Retina (tissue), 1 donor: ENCODE results near the gene BPIFB6.
A peak's percentile ranks its signal among the peaks of the same experiment; 100 is the strongest.

Experiments used
- DNase-seq: peaks from one replicate; pipeline ENCODE4 v3.0.0-alpha.2; 2016

Gene BPIFB6

DNA sequence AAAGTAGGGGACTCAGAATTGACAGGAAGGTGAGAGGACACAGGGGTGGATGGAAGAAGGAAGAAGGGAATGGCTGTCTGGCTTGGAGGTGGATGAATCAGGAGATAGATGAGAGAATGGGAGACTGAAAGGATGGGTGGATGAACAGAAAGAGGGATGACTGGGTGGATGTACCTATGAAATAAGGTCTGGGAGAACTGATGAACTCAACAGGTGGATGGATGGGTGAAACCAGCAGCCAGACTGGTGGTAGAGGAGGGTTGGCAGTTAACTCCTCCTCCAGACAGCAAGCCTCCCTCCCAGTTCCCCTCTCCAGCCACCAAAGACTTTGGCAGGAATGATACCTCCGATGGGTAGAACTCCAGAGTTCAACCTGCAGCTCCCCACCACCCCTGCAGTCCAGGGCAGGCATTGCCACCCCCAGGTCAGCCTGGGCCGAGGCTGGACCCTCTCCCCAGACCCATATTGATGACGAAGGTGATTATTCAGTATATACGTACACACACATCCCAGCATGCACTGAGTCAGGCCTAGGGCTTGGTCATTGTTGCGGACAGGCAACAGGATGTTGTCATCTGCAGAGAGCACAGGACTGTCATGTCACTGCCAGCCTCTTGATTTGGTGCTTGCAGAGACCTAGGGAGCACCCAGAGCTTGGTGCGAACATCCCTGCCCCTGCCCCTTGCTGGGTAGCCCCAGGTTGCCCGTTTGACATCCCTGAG, 29.2 kb upstream of the BPIFB6 start:
- DNase-seq, result no peak

DNA sequence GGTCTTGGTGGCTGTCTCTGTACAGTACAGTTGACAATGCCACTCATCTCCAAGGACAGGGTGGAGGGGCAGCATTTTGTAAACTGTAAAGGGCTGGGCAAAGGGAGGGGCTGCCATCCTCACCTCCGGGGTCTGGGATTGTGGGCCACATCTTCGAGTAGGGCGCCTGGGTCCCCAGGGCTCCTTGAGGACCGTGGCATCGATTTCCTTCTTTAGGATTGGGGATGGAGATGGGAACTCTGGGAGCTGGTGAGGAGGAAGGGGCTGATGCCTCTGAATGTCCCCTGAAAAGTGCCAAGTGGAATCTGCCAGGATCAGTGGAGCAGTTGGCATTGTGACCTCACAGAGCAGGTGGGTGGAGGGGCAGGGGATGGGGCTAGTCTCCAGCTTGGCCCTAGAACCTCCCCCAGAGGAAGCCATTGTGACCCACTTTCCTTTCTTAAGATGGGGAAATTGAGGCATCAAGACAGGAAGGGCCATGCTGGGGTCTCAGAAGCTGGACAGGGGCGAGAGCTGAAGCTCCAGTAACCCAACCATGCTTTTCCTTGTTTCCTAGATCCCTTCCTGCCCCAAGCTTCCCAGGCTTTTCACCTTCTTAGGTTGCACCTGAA, 27.2 kb upstream of the BPIFB6 start, which contains the start of gene SUN5:
Gene SUN5, minus strand, starts transcription at position 293 of the 611 bp plus-strand sequence. Its CDS starts 93 bp downstream, at position 200.
- no peak for DNase-seq

DNA sequence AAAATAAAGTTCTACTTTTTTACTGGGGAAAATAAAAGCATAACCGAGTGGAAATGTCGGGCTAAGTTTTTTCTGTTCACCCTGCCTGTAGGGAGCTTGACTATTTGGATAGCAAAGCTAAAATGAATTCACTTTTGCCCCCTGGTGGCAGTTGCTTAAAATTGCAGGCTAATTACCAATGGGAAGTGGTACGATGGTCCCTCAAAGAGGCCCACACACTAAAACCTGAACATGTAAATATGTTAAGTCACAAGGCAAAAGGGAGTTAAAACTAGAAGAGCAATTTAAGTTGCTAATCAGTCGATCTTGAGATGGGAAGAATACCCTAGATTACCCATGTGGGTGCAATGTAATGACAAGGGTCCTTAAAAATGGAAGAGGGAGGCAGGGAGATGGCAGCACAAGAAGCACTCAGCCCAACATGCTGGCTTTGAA, 26.3 kb upstream of the BPIFB6 start:
- no peak for DNase-seq

DNA sequence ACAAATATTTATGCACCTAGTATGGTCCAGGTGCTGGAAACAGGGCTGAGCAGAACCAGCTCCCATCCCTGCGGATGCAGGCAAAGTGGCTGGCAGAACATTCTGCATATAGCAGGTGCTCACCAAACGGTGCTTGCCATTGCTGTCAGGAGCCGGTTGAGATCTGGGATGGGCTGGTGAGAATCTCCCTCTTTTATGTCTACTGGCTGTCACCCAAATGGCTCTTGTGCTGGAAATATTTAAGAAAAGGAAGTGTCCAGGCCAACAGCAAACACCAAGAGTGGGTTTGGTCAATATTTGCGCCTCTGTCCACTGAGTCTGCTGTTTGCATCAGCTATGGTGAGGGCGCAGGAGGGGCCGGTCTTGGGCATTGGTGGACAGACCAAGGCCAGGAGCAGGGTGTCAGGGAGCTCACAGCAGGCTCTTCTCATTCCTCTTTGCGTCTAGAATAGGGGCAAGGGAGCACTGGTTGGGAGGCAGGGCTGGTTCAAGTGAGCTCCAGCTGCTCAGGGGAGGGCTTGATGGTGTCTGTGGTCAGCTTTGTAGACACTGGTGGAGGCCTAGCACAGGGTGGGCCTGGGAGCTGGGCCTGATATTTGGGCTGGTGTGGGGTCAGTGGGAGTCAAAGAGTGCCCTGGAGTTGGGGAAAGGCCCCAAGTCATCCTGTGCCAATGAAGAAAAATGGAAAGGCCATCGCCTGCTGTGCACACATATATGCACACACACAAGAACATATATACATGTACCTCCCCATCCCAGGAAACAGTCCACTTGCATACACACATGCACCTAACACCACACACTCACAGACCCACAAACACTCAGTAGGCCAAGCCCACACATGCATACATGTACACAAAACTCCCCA, 25.3 kb upstream of the BPIFB6 start:
- no peak for DNase-seq

DNA sequence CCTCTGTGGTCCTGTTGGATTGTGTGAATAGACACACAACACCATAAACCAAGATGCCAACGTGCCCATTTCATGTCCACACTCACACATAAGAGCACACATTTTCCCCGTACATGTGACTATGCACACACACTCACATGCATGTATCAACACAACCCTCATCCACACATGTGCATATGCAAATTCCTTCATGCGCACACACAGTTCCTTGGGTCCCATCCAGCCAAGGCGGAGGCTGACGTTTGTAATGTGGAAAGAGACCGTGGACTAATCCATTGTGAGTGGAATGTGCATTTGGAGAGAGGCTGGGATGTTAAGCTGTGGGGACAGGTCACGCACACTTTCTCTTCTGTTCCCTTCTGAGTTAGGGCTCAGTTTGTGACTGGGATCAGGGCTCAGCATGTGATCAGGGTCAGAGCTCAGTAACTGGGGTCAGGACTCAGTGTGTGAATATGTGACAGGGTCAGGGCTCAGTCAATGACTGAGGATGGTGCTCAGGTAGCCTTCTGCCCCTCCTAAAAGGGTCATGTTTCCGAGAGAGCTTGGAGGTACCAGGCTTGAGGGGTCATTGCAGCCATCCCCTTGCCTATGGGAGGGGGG, 24.6 kb upstream of the BPIFB6 start:
- no peak for DNase-seq

DNA sequence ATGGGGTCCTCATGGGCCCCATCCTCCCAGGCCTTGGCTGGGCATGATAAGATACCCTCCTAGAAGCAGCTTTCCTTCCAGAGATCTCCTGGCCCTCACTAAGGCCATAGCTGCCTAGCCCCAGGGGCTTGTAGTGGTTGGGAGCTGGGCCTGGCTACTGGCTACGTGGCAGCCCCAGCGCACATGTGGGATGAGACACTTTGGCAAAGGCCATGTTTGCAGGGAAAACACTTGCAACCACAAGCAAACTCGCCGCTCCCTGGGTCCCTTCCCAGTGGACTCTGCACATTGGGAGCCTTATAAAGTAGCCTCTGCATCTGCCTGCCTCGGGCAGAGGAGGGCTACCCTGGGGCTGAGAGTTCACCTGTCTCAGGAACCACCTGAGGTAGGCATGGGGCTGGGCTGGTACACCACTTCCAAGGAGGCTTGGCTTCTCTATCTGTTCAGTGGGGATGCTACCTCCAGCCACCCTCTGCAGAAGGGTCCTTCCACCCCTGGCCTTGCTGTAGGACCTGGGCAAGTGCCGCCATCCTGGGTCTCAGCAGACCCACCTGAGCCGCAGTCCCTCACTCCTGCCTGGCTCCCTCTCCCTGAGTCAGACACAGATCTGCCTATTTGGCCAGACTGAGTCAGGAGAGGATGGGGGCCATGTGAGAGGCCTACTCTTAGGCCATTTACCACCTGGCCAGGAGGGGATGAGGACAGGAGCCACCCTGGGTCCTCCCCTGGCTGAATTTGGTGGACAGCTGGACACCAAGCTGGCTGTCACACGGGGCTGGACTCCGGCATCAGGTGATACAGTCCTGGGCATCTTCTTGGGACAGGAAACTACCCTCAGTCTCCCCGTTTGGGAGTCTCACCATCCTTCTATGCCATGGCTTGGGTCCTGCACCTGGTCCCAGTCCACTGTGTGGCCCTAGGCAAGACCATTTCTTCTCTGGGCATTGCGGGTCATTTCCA, 23.8 kb upstream of the BPIFB6 start, which contains the start of gene BPIFB2:
Gene BPIFB2, plus strand, starts transcription at position 329 of the 960 bp plus-strand sequence. CDS start 871 bp downstream, outside the sequence.
- DNase-seq, result no peak

DNA sequence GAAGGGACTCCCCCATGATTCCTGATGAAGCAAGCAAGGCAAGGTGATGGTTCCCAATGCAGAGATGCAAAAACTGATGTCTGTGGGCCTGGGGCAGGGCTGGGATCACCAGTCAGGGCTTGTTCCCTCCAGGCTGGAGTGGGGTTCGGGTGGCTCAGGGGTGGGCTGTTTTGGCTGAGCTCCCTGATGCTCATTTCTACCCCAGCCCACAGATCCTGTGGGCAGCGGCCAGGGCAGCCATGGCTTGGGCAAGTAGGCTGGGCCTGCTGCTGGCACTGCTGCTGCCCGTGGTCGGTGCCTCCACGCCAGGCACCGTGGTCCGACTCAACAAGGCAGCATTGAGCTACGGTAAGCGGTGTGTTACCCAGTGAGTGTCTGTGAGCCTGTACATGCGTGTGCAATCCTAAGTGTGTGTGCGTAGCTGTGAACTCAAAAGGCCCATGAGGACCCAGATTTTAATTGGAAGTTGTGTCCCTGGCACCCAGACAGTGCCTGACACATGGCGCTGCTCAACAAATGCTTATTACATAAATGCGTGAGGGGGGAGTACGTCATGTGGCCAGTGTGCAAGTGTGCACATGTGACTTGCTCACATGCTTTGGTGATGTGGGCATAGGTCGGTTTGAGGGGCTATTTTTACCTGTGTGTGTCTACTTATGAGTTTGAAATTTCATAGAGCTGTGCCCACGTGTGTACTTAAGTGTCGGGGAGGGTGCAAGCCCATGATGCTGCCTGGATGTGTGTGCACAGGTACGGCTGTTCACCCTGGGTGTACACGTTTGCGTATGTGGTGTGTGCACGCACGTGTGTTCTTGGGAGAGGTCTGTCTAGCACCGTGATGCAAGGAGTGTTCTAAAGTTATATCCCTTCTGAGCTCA, 22.9 kb upstream of the BPIFB6 start:
- no peak for DNase-seq

DNA sequence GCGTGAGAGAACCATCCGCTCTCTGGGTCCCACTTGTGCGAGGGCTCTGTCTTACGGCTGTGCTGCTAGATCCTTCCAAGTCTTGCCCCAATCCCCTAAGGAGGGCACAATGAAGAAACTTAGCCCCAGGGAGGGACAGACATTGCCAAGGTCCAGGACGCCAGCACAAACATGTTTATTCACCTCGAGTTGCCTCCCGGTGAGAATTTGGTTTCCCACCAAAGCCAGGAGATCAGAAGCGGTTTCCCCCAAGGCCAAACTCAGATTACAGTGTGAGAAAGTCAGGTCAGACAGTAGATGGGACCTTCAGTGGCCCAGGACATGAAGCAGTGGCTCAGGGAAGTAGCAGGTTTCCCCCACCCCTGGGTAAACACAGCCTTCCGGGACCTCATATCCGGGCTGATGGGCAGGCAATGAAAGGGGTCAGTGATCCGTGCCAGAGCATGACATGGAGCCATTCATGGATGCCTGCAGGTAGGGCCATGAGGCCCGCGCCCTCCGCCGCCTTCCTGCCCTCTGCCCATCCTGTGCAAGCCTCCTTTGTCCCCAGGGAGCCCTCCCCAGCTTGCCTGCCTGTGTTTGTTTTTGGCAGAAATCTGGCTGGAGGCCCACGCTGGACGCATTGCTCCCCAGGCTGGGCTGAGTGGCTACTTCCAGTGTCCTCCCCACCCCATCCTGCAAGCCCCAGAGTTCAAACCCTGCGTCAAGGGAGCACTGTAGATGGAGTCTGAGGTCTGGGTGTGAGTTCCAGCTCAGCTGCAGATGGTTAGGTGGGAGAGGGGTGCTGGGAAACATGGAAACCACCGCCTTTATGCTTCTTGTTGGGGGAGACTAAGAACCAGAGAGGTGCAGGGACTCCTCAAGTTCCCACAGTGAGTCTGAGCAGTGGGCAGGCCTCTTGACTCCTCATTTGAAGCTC, 22.0 kb upstream of the BPIFB6 start:
- DNase-seq, result no peak

DNA sequence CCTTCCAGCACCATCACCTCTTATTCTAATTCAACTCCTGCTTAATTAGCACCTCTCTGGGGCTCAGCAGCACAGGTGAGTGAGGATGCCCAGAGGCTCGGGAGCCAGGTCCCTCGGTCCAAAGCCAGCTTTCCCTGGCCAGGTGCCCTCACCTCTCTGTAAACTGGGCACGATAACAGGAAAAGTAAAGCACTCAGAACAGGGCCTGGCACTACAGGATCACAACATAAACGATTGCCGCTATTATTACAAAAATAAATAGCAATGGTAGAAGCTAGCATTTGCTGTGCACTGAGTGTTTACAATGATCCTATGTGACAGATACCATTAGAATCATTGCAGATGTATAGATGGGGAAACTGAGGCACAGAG, 21.3 kb upstream of the BPIFB6 start:
- no peak for DNase-seq

DNA sequence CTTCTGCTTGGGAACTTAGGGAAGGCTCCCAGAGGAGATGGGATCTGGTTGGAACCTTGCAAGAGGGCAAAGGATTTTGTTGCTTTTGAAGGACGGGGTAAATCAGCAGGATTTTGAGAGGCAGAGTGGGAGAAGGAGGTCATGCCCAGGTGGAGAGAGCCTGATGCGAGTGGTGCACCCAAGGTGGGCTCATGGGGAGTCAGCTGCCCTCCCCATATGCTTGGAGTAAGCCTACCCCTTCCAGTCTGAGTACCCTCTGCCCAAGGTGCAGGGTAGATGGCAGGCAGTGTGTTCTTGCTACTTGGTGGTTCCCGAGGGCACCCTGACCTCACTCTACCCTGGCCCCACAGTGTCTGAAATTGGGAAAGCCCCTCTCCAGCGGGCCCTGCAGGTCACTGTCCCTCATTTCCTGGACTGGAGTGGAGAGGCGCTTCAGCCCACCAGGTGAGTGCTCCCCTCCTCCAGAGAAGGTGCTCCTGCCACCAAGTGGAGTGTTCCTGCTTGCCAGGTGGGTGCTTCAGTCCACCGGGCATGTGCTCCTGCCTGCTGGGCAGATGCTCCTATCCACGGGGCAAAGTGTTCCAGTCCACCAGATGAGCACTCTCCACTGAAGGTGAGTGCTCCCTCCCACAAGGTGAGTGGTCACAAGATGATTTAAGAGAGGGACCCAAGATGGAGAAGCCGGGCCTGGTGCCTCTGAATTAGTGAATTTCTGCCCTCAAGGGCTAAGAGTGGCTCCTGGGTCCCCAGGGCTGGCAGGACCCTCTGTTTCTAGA, 20.6 kb upstream of the BPIFB6 start:
- no peak for DNase-seq

DNA sequence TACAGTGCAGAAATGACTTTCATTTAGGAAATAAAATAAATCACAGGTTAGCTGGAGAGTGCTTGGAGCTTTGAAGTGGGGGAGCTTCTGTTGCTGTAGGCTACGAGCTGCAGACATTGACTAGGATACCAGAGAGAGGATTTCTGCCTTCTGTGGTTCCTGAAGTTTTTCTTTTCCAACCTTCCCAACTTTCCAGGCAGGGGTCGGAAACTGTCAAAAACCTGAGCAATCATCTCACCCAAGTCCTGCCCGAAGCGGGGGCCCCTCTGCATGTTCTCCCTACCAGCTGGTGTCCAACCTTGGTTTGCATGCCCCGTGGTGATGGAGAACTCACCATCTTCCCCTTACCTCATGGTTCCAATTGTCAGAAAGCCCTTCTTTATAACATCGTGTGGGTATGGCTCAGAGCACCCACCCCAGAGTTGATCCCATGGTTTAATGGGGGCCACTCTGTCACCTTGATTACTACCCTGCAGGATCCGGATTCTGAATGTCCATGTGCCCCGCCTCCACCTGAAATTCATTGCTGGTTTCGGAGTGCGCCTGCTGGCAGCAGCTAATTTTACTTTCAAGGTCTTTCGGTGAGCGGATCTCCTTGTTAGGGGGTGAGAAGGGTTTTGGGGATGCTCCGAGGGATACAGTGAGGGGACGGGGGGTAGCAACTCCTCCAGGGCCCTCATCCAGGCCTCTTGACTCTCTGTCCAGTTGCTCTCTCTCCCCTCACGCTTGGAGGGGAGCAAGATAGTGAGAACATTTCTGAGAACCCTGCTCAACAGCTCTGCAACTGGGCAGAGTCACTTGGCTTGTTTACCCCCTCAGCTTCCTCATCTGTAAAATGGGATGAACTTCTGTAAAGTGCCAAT, 18.9 kb upstream of the BPIFB6 start:
- DNase-seq, result no peak

DNA sequence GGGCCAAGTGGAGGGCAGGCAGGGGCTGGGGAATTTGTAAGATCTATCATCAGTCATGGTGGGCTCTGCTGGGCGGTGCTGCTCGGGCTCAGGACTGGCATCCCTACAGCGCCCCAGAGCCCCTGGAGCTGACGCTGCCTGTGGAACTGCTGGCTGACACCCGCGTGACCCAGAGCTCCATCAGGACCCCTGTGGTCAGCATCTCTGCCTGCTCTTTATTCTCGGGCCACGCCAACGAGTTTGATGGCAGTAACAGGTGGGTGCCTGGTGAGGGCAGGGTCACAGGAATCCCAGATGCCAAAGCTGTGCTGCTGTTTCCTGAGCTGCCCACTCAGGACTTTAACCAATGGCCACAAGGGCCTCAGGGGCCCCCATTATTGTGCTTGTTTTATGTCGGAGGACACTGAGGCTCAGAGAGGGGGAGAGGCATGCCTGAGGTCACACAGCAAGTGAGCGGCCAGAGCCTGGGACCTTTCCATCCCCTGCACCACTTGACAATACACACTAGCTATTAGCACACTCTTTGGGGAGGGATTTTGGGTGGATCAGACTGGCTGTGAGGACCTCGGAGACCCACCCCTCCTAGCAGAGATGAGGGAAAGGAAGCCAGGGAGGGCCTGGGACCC, 17.6 kb upstream of the BPIFB6 start:
- DNase-seq, result no peak

DNA sequence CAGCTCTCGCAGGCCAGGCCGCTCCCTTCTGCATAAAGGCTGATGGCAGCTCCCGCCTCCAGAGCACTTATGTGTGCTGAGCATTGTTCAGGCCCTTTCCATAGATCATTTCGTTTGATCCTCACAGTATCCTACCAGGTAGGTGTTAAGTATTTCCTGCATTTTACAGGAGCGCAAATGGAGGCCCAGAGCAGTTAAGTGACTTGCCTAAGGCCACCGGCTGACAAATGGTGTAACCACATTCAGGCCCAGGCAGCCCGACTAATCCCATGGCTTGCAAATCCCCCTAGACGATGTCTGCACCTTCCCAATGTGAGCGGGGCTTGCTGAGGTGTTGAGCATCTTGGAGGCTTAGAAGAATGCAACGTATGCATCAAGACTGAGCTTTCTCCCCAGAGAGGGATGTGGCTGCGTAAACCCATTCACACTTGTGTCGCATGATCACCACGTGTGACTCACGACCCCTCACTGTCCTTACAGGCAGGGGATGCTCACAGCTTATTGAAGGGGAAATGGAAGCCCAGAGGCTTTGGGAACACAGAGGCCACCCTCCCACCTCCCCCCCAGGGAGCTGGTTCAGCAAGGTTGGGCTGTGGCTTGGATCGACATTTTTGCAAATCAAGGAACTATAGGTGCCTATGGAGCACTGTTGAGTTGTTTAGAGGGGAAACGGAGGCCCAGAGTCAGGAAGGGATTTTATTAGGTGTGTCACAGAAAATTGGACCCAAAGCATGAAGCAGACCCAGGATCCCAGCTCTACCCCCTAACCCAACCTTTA, 16.9 kb upstream of the BPIFB6 start:
- DNase-seq, result peak; percentile 15

DNA sequence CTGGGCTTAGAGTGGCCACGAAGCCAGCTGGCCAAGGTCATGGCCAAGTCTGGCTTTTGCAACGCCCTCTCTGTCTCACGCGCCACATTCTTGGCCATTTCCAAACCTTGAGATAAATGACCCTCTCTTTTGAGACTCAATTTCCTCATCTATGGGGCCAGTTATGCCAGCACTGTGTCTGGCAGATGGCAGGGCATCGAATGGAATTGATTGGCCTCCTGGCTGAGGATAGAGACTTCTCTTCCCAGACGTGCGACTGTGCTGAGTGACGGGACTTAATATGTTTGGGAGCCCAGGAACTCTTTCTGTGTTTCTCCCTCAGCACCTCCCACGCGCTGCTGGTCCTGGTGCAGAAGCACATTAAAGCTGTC, 16.3 kb upstream of the BPIFB6 start:
- no peak for DNase-seq

DNA sequence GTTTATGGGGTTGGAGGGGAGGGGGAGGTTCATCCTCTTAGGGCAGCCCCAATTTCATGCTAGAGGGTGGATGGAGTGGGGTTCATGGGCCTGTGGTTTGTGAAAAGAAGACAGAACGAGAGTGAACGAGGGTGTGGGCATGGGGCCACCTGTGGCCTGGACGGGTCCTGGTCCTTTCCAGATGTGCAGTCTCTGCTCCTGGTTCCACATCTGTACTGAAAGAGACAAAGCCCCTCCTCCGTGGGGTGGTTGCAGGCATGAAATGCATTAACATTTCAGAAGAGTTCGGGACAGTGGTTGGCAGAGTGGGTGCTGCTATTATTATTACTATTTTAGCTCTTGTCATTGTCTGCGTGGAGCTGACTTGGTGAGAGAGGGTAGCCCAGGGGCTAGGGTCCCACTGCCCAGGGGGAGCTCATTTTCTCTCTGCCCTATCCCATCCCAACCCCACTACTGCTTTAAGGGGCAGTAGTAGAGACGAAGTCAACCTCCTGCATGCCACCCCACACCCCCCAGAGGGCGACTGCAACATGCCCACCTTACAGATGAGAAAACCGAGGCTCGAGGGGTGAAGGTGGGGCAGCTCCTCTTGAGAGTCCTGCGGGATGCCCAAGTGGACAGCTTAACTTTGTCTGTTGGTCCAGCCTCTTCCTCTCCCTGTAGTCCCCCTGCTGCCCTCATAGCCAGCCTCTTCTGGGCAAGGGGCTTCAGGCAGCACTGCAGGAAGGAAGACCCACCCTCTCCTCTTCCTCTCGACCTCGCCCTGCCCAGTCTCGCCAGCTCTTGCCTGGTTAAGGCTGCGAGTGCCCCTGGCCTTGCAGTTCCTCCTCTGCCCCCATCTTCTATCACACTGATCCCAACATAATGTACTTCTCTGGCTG, 15.5 kb upstream of the BPIFB6 start:
- no peak for DNase-seq
